Measurements from ENCODE around the gene FRMPD1. TPM values are rescaled to one million over a fixed set of nuclear protein-coding genes. Genes with fewer than 3 reads are reported as not detected.

The FRMPD1 gene
- total and polyA plus RNA-seq, 4 experiments from 2014 or later: not detected

- Mint-ChIP-seq H3K27ac (no peak overlapping the region), H3K27me3 (peaks cover 20 to 36% of the 10 kb centered on the region in 2 donors), H3K9me3 (no peaks in the 10 kb centered on the region), H3K4me1 (peaks cover 2 to 8% (median 5%) of the 10 kb centered on the region in 4 donors), H3K36me3 (no peaks in the 10 kb centered on the region), H3K4me3 (no peak overlapping the region)
- DNase-seq: no peak
- Histone ChIP-seq H3K27me3 (ENCODE audit: insufficient read depth, low read length) (peaks cover 5% of the 10 kb centered on the region), H3K4me1 (ENCODE audit: insufficient read depth, low read length) (no peaks in the 10 kb centered on the region), H3K36me3 (ENCODE audit: insufficient read depth, low read length) (no peaks in the 10 kb centered on the region), H3K9me3 (ENCODE audit: control insufficient read depth in 1 of 2, low read length in 2 of 2) (no peaks in the 10 kb centered on the region), H3K4me3 (ENCODE audit: low read length in 2 of 2) (no peak overlapping the region), H3K27ac (ENCODE audit: low read depth, low read length) (no peak overlapping the region)
- POLR2A ChIA-PET (ENCODE audit: partially characterized antibody): no interaction called here
- CTCF ChIA-PET (ENCODE audit: partially characterized antibody): no interaction called here
- intact Hi-C loops (cut with micrococcal nuclease): no loop called here
Observed at GRCh38 chr9:37645903-37646506, 4.7 kb upstream of the FRMPD1 start.

GRCh38 chr9:37650299-37650872 is 368 bp upstream of the FRMPD1 start:
- Mint-ChIP-seq H3K27ac (peak overlapping the region in 1 of 7 donors; percentile 4), H3K4me1 (peaks cover 6 to 18% (median 13%) of the 10 kb centered on the region in 4 donors), H3K27me3 (peaks cover 38 to 55% of the 10 kb centered on the region in 2 donors), H3K9me3 (no peaks in the 10 kb centered on the region), H3K4me3 (peak overlapping the region; percentile 73 to 90 (median 82)), H3K36me3 (no peaks in the 10 kb centered on the region)
- H3K9me3 ChIP-seq (ENCODE audit: control insufficient read depth in 1 of 2, low read length in 2 of 2): no peaks in the 10 kb centered on the region
- H3K27ac ChIP-seq (ENCODE audit: low read depth, low read length): no peak overlapping the region
- H3K4me3 ChIP-seq (ENCODE audit: low read length in 2 of 2): no peak overlapping the region
- DNase-seq: no peak
- CTCF ChIA-PET (ENCODE audit: partially characterized antibody): no interaction called here
- POLR2A ChIA-PET (ENCODE audit: partially characterized antibody): interaction anchor here (0.8 kb wide), 1 partner anchor 165 kb away, joined by 3 read pairs; the partner anchor contains the start of gene POLR1E
- peaks cover 22% of the 10 kb centered on the region for H3K27me3 ChIP-seq (ENCODE audit: insufficient read depth, low read length)
- intact Hi-C loops (cut with micrococcal nuclease): no loop called here
- H3K36me3 ChIP-seq (ENCODE audit: insufficient read depth, low read length): no peaks in the 10 kb centered on the region
- H3K4me1 ChIP-seq (ENCODE audit: insufficient read depth, low read length): peaks cover 9% of the 10 kb centered on the region

GRCh38 chr9:37652261-37652660 is 1.5 kb downstream of the FRMPD1 start:
- Histone ChIP-seq H3K27me3 (ENCODE audit: insufficient read depth, low read length) (peaks cover 22% of the 10 kb centered on the region), H3K4me1 (ENCODE audit: insufficient read depth, low read length) (peaks cover 9% of the 10 kb centered on the region), H3K4me3 (ENCODE audit: low read length in 2 of 2) (no peak overlapping the region), H3K27ac (ENCODE audit: low read depth, low read length) (no peak overlapping the region), H3K36me3 (ENCODE audit: insufficient read depth, low read length) (no peaks in the 10 kb centered on the region), H3K9me3 (ENCODE audit: control insufficient read depth in 1 of 2, low read length in 2 of 2) (no peaks in the 10 kb centered on the region)
- Mint-ChIP-seq H3K27ac (no peak overlapping the region), H3K4me1 (peaks cover 6 to 18% (median 13%) of the 10 kb centered on the region in 4 donors), H3K27me3 (peaks cover 45 to 53% of the 10 kb centered on the region in 2 donors), H3K36me3 (no peaks in the 10 kb centered on the region), H3K4me3 (peak overlapping the region in 6 of 8 donors; percentile 2 to 73 (median 32)), H3K9me3 (no peaks in the 10 kb centered on the region)
- POLR2A ChIA-PET (ENCODE audit: partially characterized antibody): no interaction called here
- CTCF ChIA-PET (ENCODE audit: partially characterized antibody): no interaction called here
- DNase-seq: no peak
- intact Hi-C loops (cut with micrococcal nuclease): no loop called here

GRCh38 chr9:37653385-37653784 is 2.6 kb downstream of the FRMPD1 start:
- H3K4me3 Mint-ChIP-seq: no peak overlapping the region
- H3K27me3 Mint-ChIP-seq: peaks cover 42 to 57% of the 10 kb centered on the region in 2 donors
- peaks cover 9% of the 10 kb centered on the region for H3K4me1 ChIP-seq (ENCODE audit: insufficient read depth, low read length)
- peaks cover 6 to 18% (median 13%) of the 10 kb centered on the region in 4 donors for H3K4me1 Mint-ChIP-seq
- no peaks in the 10 kb centered on the region for H3K36me3 ChIP-seq (ENCODE audit: insufficient read depth, low read length)
- no peak overlapping the region for H3K4me3 ChIP-seq (ENCODE audit: low read length in 2 of 2)
- intact Hi-C loops (cut with micrococcal nuclease): no loop called here
- H3K36me3 Mint-ChIP-seq: no peaks in the 10 kb centered on the region
- H3K9me3 Mint-ChIP-seq: no peaks in the 10 kb centered on the region
- CTCF ChIA-PET (ENCODE audit: partially characterized antibody): interaction anchor here (1.1 kb wide), 1 partner anchor 19 kb away, joined by 3 read pairs; no protein-coding TSS in a partner anchor
- no peaks in the 10 kb centered on the region for H3K9me3 ChIP-seq (ENCODE audit: control insufficient read depth in 1 of 2, low read length in 2 of 2)
- peaks cover 18% of the 10 kb centered on the region for H3K27me3 ChIP-seq (ENCODE audit: insufficient read depth, low read length)
- no peak overlapping the region for H3K27ac Mint-ChIP-seq
- POLR2A ChIA-PET (ENCODE audit: partially characterized antibody): no interaction called here
- H3K27ac ChIP-seq (ENCODE audit: low read depth, low read length): no peak overlapping the region
- no peak for DNase-seq

- CTCF ChIA-PET (ENCODE audit: partially characterized antibody): no interaction called here
- peaks cover 31 to 48% of the 10 kb centered on the region in 2 donors for H3K27me3 Mint-ChIP-seq
Observed at GRCh38 chr9:37656936-37657335, 6.2 kb downstream of the FRMPD1 start.

GRCh38 chr9:37660691-37661090 is 9.9 kb downstream of the FRMPD1 start:
- Mint-ChIP-seq H3K36me3 (no peaks in the 10 kb centered on the region), H3K4me1 (no peaks in the 10 kb centered on the region), H3K27ac (no peak overlapping the region), H3K27me3 (peaks cover 20 to 28% of the 10 kb centered on the region in 2 donors), H3K4me3 (no peak overlapping the region), H3K9me3 (peaks cover 0 to 2% (median 0%) of the 10 kb centered on the region in 8 donors)
- Histone ChIP-seq H3K4me3 (ENCODE audit: low read length in 2 of 2) (no peak overlapping the region), H3K9me3 (ENCODE audit: control insufficient read depth in 1 of 2, low read length in 2 of 2) (no peaks in the 10 kb centered on the region), H3K27me3 (ENCODE audit: insufficient read depth, low read length) (no peaks in the 10 kb centered on the region), H3K27ac (ENCODE audit: low read depth, low read length) (no peak overlapping the region), H3K36me3 (ENCODE audit: insufficient read depth, low read length) (no peaks in the 10 kb centered on the region), H3K4me1 (ENCODE audit: insufficient read depth, low read length) (no peaks in the 10 kb centered on the region)
- intact Hi-C loops (cut with micrococcal nuclease): no loop called here
- ChIA-PET POLR2A (ENCODE audit: partially characterized antibody) (no interaction called here), CTCF (ENCODE audit: partially characterized antibody) (no interaction called here)
- no peak for DNase-seq

More at GRCh38 chr9:37656936-37657335, 6.2 kb downstream of the FRMPD1 start:
- no peaks in the 10 kb centered on the region for H3K36me3 Mint-ChIP-seq
- POLR2A ChIA-PET (ENCODE audit: partially characterized antibody): no interaction called here
- no peaks in the 10 kb centered on the region for H3K9me3 ChIP-seq (ENCODE audit: control insufficient read depth in 1 of 2, low read length in 2 of 2)
- no peak overlapping the region for H3K4me3 ChIP-seq (ENCODE audit: low read length in 2 of 2)
- H3K36me3 ChIP-seq (ENCODE audit: insufficient read depth, low read length): no peaks in the 10 kb centered on the region
- no peak overlapping the region for H3K27ac Mint-ChIP-seq
- H3K4me1 Mint-ChIP-seq: peaks cover 0 to 2% (median under 1%) of the 10 kb centered on the region in 4 donors
- H3K4me1 ChIP-seq (ENCODE audit: insufficient read depth, low read length): no peaks in the 10 kb centered on the region
- peaks cover 9% of the 10 kb centered on the region for H3K27me3 ChIP-seq (ENCODE audit: insufficient read depth, low read length)
- DNase-seq: no peak
- intact Hi-C loops (cut with micrococcal nuclease): no loop called here
- H3K9me3 Mint-ChIP-seq: peaks cover 0 to 2% (median 0%) of the 10 kb centered on the region in 8 donors
- no peak overlapping the region for H3K27ac ChIP-seq (ENCODE audit: low read depth, low read length)
- H3K4me3 Mint-ChIP-seq: no peak overlapping the region

GRCh38 chr9:37663926-37664325 is 13.2 kb downstream of the FRMPD1 start:
- intact Hi-C loops (cut with micrococcal nuclease): no loop called here

More at GRCh38 chr9:37663926-37664325, 13.2 kb downstream of the FRMPD1 start:
- Histone ChIP-seq H3K27ac (ENCODE audit: low read depth, low read length) (no peak overlapping the region), H3K4me1 (ENCODE audit: insufficient read depth, low read length) (no peaks in the 10 kb centered on the region), H3K9me3 (ENCODE audit: control insufficient read depth in 1 of 2, low read length in 2 of 2) (no peaks in the 10 kb centered on the region), H3K27me3 (ENCODE audit: insufficient read depth, low read length) (no peaks in the 10 kb centered on the region), H3K36me3 (ENCODE audit: insufficient read depth, low read length) (no peaks in the 10 kb centered on the region), H3K4me3 (ENCODE audit: low read length in 2 of 2) (no peak overlapping the region)
- POLR2A ChIA-PET (ENCODE audit: partially characterized antibody): no interaction called here
- peaks cover 26 to 30% of the 10 kb centered on the region in 2 donors for H3K27me3 Mint-ChIP-seq
- no peak for DNase-seq
- no peaks in the 10 kb centered on the region for H3K4me1 Mint-ChIP-seq
- H3K9me3 Mint-ChIP-seq: peaks cover 0 to 2% (median 0%) of the 10 kb centered on the region in 8 donors
- peak overlapping the region in 1 of 8 donors; percentile 9 for H3K4me3 Mint-ChIP-seq
- H3K36me3 Mint-ChIP-seq: no peaks in the 10 kb centered on the region
- no peak overlapping the region for H3K27ac Mint-ChIP-seq
- CTCF ChIA-PET (ENCODE audit: partially characterized antibody): no interaction called here

All from CD4-positive, alpha-beta memory T cell (primary cell).